ENCODE data around the gene ERCC6L2.

The ERCC6L2 gene

GRCh38 chr9:96015876-96016686 lies 140.6 kb downstream of the ERCC6L2 start:
- no peak for TF ChIP-seq CTCF (IDR thresholded peaks at IDR 0.05; ENCODE audit: insufficient read depth, missing control alignments)
- FAIRE-seq, result no peak
- no peak for DNase-seq (ENCODE audit: insufficient read length, low spot score)
